ENCODE data around the gene ANAPC16. TPM values are rescaled to one million over a fixed set of nuclear protein-coding genes. Genes with fewer than 3 reads are reported as not detected.
A peak's percentile ranks its signal among the peaks of the same experiment; 100 is the strongest.

The ANAPC16 gene
- polyA plus RNA-seq, 2 of the 4 experiments (the other 2 are of a cell fraction), result 75.1 to 165 TPM

DNA sequence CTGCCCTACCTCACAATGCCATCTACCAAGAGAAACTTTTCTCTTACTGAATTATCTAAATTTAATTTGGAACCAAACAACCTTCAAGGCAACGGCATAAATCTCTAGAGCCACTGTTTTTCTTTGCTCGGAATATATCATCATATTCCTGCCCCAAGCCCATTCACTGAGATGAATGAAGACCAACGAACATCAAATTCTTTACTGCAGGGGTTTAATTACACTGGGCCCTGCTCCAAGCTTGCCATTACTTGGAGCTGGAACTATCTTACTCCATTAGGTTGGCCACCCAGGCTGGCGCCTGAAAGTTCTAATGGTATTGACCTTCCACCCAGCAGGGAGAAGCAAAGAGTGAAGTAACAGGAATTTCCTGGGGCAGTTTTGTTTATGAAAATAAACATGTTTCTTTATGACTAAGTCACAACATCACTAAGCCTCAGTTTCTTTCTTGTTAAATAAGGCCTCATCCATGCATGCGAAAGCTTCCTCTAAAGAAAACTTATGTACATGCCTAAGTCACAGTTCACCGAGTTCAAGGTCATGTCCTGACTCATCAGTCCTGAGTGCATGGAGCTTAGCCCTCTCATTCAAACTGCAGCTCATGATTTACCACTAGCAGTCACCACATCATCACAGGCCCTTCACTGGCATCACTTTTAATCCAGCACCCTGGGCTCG, 42.1 kb upstream of the ANAPC16 start:
- H3K4me3 ChIP-seq, result no peak overlapping the region
- H3K4me2 ChIP-seq, result peak overlapping the region; percentile 57
- no peaks in the 10 kb centered on the region for H3K9me3 ChIP-seq
- POLR2A ChIA-PET, result interaction anchor here (1.3 to 2.5 kb wide), 2 partner anchors 42 to 100 kb away, joined by 4 to 8 read pairs; partner anchors contain the start of genes ANAPC16 and ASCC1
- WGBS (ENCODE audit: missing lambda C conversion rate), result 19% methylated on average over 7 of the region's 7 CpGs
- TF ChIP-seq EHF (CRISPR knock-in tag; IDR thresholded peaks at IDR 0.05) (0 out of 2 replicates have a peak, but pooled peaks have one; percentile 20), MAFK (IDR thresholded peaks at IDR 0.05; ENCODE audit: partially characterized antibody) (peak; percentile 67), FOXS1 (CRISPR knock-in tag; IDR thresholded peaks at IDR 0.05) (0 out of 2 replicates have a peak, but pooled peaks have one; percentile 32), GATA3 (IDR thresholded peaks at IDR 0.05; ENCODE audit: borderline replicate concordance) (peak; percentile 93), CEBPB (IDR thresholded peaks at IDR 0.05) (peak; percentile 63 to 84; a peak in 3 of 4 replicates), MAX (IDR thresholded peaks at IDR 0.05) (peak; percentile 49; the same call in 1 of the 2 replicates), CHD4 (IDR thresholded peaks at IDR 0.05; ENCODE audit: borderline replicate concordance) (no peak), ESRRA (IDR thresholded peaks at IDR 0.05; ENCODE audit: borderline replicate concordance, low read length) (peak; percentile 94), PBX3 (IDR thresholded peaks at IDR 0.05) (0 out of 2 replicates have a peak, but pooled peaks have one; percentile 22), FOSL2 (IDR thresholded peaks at IDR 0.05) (peak; percentile 46; the same call in 1 of the 2 replicates), FOSL2 (CRISPR knock-in tag; IDR thresholded peaks at IDR 0.05) (peak; percentile 82), RFX5 (IDR thresholded peaks at IDR 0.05) (no peak), JUNB (IDR thresholded peaks at IDR 0.05) (peak; percentile 82), SMC3 (IDR thresholded peaks at IDR 0.05) (peak; percentile 22; the same call in 1 of the 3 replicates), TP53 (CRISPR knock-in tag; IDR thresholded peaks at IDR 0.05) (peak; percentile 57; the same call in 1 of the 2 replicates), JUN (IDR thresholded peaks at IDR 0.05) (peak; percentile 84 to 87; a peak in 4 of 5 replicates), RAD21 (conservative IDR thresholded peaks at IDR 0.05 in 1 of 2, IDR thresholded peaks at IDR 0.05 in 1 of 2) (peak in 1 of 2 experiments; percentile 24; a peak in 3 of 5 replicates), RARB (CRISPR knock-in tag; IDR thresholded peaks at IDR 0.05) (peak; percentile 88), ZNF302 (CRISPR knock-in tag; IDR thresholded peaks at IDR 0.05) (no peak), CBX8 (IDR thresholded peaks at IDR 0.05) (no peak), EP300 (IDR thresholded peaks at IDR 0.05) (peak; percentile 86 to 95; a peak in 3 of 5 replicates)
- CTCF ChIA-PET, result interaction anchor here (1.0 to 2.4 kb wide), 7 partner anchors 9 to 277 kb away, joined by 3 to 12 read pairs (median 3); no protein-coding TSS in a partner anchor
- peak overlapping the region; percentile 77 to 85 for H3K27ac ChIP-seq
- ATAC-seq (peak; percentile 53 to 68; a peak in 5 of 6 replicates), FAIRE-seq (no peak), DNase-seq (ENCODE audit: low read depth in 1 of 2, low spot score in 1 of 2) (peak in 1 of 2 experiments; percentile 89)
- H3K4me1 ChIP-seq, result peaks cover 77% of the 10 kb centered on the region

DNA sequence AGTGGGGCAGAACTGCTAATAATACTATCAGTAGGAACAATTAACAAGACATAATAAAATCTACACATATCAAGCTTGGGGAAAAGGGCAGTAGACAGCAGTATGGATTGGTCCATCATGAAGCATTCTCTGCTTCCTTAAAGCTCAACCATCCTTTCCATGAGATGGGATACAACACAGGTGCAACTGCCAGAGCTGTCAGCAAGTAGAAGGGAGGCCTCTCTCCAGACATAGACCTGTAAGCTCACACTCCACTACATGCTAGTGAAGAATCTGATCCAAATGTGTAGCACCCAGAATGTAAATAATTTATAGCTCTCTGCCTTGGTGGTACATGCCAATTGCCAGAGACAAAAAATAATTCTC, 41.5 kb upstream of the ANAPC16 start:
- DNase-seq (ENCODE audit: low read depth in 1 of 2, low spot score in 1 of 2), result no peak
- peak overlapping the region; percentile 57 for H3K4me2 ChIP-seq
- peak overlapping the region; percentile 77 to 85 for H3K27ac ChIP-seq
- no peak for FAIRE-seq
- no peak overlapping the region for H3K4me3 ChIP-seq
- peak in 1 of 2 experiments; percentile 5; a peak in 3 of 6 replicates for ATAC-seq
- peaks cover 71% of the 10 kb centered on the region for H3K4me1 ChIP-seq
- no peaks in the 10 kb centered on the region for H3K9me3 ChIP-seq
- ChIA-PET POLR2A (interaction anchor here (1.3 to 2.5 kb wide), 3 partner anchors 41 to 146 kb away, joined by 4 to 8 read pairs (median 4); partner anchors contain the start of genes ANAPC16 and ASCC1), CTCF (interaction anchor here (1.0 to 2.4 kb wide), 6 partner anchors 9 to 154 kb away, joined by 3 to 12 read pairs (median 3); no protein-coding TSS in a partner anchor)
- TF ChIP-seq BCL3 (IDR thresholded peaks at IDR 0.05) (no peak), MAFK (IDR thresholded peaks at IDR 0.05; ENCODE audit: partially characterized antibody) (no peak), MAZ (IDR thresholded peaks at IDR 0.05; ENCODE audit: borderline replicate concordance, low read depth, low read length) (no peak), JUN (IDR thresholded peaks at IDR 0.05) (no peak), NFE2L2 (conservative IDR thresholded peaks at IDR 0.05; ENCODE audit: low read length) (no peak), SREBF2 (IDR thresholded peaks at IDR 0.05) (no peak), TP53 (CRISPR knock-in tag; IDR thresholded peaks at IDR 0.05) (no peak), ZC3H11A (IDR thresholded peaks at IDR 0.05) (no peak), PHF8 (IDR thresholded peaks at IDR 0.05; ENCODE audit: borderline replicate concordance, low read depth) (no peak), KDM1A (IDR thresholded peaks at IDR 0.05; ENCODE audit: low read depth) (no peak), RAD21 (conservative IDR thresholded peaks at IDR 0.05 in 1 of 2, IDR thresholded peaks at IDR 0.05 in 1 of 2) (no peak)
- TF ChIP-seq, protein P1, sequence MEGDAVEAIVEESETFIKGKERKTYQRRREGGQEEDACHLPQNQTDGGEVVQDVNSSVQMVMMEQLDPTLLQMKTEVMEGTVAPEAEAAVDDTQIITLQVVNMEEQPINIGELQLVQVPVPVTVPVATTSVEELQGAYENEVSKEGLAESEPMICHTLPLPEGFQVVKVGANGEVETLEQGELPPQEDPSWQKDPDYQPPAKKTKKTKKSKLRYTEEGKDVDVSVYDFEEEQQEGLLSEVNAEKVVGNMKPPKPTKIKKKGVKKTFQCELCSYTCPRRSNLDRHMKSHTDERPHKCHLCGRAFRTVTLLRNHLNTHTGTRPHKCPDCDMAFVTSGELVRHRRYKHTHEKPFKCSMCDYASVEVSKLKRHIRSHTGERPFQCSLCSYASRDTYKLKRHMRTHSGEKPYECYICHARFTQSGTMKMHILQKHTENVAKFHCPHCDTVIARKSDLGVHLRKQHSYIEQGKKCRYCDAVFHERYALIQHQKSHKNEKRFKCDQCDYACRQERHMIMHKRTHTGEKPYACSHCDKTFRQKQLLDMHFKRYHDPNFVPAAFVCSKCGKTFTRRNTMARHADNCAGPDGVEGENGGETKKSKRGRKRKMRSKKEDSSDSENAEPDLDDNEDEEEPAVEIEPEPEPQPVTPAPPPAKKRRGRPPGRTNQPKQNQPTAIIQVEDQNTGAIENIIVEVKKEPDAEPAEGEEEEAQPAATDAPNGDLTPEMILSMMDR (IDR thresholded peaks at IDR 0.05), result no peak
- TF ChIP-seq, protein P2, sequence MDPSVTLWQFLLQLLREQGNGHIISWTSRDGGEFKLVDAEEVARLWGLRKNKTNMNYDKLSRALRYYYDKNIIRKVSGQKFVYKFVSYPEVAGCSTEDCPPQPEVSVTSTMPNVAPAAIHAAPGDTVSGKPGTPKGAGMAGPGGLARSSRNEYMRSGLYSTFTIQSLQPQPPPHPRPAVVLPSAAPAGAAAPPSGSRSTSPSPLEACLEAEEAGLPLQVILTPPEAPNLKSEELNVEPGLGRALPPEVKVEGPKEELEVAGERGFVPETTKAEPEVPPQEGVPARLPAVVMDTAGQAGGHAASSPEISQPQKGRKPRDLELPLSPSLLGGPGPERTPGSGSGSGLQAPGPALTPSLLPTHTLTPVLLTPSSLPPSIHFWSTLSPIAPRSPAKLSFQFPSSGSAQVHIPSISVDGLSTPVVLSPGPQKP (IDR thresholded peaks at IDR 0.05; ENCODE audit: low read depth, low read length), result no peak

All from A549 (cell line).